IMR-90 (cell line): ENCODE measurements around the gene OPHN1. TPM values are rescaled to one million over a fixed set of nuclear protein-coding genes. Genes with fewer than 3 reads are reported as not detected.

Experiments used
- ATAC-seq: fragments of 200-7000 bp; cut with Tn5 transposase; 2 replicates; pipeline ENCODE4 v1.9.1; 2020; ENCODE audit warnings: low read depth, mild to moderate bottlenecking, moderate library complexity
- BruUV-seq: library from RNA; stranded (reverse); fragments of 400-500 nt; replicated peaks from 2 replicates; lab custom pipeline; 2021; lab: Mats Ljungman, UMichigan
- CTCF ChIA-PET: fragments of 300-600 bp; formaldehyde crosslinking; extraction: SDS; loops from one replicate; lab custom pipeline; 2021; ENCODE audit warnings: antibody characterized with exemption; lab: Yijun Ruan, JAX
- POLR2A ChIA-PET: fragments of 300-600 bp; sonication (Branson Sonifier 250); formaldehyde crosslinking; loops from one replicate; lab custom pipeline; 2022; ENCODE audit warnings: antibody characterized with exemption; ENCODE audit not compliant: unreplicated experiment; lab: Charles Lee
- DNase-seq: peaks from one replicate; pipeline ENCODE4 v3.0.0; 2013
- H2AFZ ChIP-seq: replicated peaks from 2 replicates; pipeline ENCODE3; 2013; ENCODE audit warnings: low read length, mild to moderate bottlenecking; ENCODE audit not compliant: poor library complexity
- H2AK5ac ChIP-seq: 2 replicates; pipeline ENCODE4 v1.6.1; 2013; ENCODE audit warnings: low read depth, low read length, inconsistent platforms
- H2AK9ac ChIP-seq: replicated peaks from 2 replicates; pipeline ENCODE3; 2013; ENCODE audit warnings: mild to moderate bottlenecking, low read depth, low read length, moderate library complexity; ENCODE audit not compliant: poor library complexity
- H2BK120ac ChIP-seq: 2 replicates; pipeline ENCODE4 v1.6.1; 2013; ENCODE audit warnings: low read depth, low read length, inconsistent platforms
- H2BK15ac ChIP-seq: 3 replicates; pipeline ENCODE4 v1.6.1; 2013; ENCODE audit warnings: low read depth, low read length, inconsistent platforms
- H2BK20ac ChIP-seq: 2 replicates; pipeline ENCODE4 v1.6.1; 2013; ENCODE audit warnings: low read depth, mild to moderate bottlenecking, inconsistent platforms, low read length, moderate library complexity
- H2BK5ac ChIP-seq: 2 replicates; pipeline ENCODE4 v1.6.1; 2013; ENCODE audit warnings: mild to moderate bottlenecking, low read depth, low read length, inconsistent platforms; ENCODE audit not compliant: poor library complexity, severe bottlenecking
- H3K14ac ChIP-seq: replicated peaks from 2 replicates; pipeline ENCODE4 v1.6.1; 2013; ENCODE audit warnings: low read depth, low read length, inconsistent platforms
- H3K18ac ChIP-seq: 2 replicates; pipeline ENCODE4 v1.6.1; 2013; ENCODE audit warnings: low read depth, low read length, control low read depth
- H3K23ac ChIP-seq: 2 replicates; pipeline ENCODE4 v1.6.1; 2013; ENCODE audit warnings: low read depth, low read length, inconsistent platforms
- H3K27ac ChIP-seq: 2 replicates; pipeline ENCODE4 v1.5.1; 2013; ENCODE audit warnings: mild to moderate bottlenecking, control low read depth, low read length; ENCODE audit not compliant: insufficient read depth
- H3K27me3 ChIP-seq: 2 replicates; pipeline ENCODE4 v1.6.1; 2013; ENCODE audit warnings: low read length; ENCODE audit not compliant: control insufficient read depth, insufficient read depth
- H3K36me3 ChIP-seq: 2 replicates; pipeline ENCODE4 v1.6.1; 2013; ENCODE audit warnings: low read length, mixed read lengths; ENCODE audit not compliant: control insufficient read depth, insufficient read depth
- H3K4ac ChIP-seq: 2 replicates; pipeline ENCODE4 v1.6.1; 2013; ENCODE audit warnings: low read depth, low read length, inconsistent platforms
- H3K4me1 ChIP-seq: 2 replicates; pipeline ENCODE4 v1.6.1; 2013; ENCODE audit warnings: low read length, mixed read lengths; ENCODE audit not compliant: control insufficient read depth, insufficient read depth
- H3K4me2 ChIP-seq: 2 replicates; pipeline ENCODE4 v1.6.1; 2013; ENCODE audit warnings: low read depth, mild to moderate bottlenecking, control low read depth, low read length, moderate library complexity
- H3K4me3 ChIP-seq: 2 replicates; pipeline ENCODE4 v1.5.1; 2013; ENCODE audit warnings: low read depth, mild to moderate bottlenecking, control low read depth, low read length, moderate library complexity; ENCODE audit not compliant: insufficient read depth
- H3K56ac ChIP-seq: 2 replicates; pipeline ENCODE4 v1.6.1; 2013; ENCODE audit warnings: low read length, inconsistent platforms; ENCODE audit not compliant: insufficient read depth; ENCODE audit errors: extremely low read depth
- H3K79me1 ChIP-seq, 2 experiments: 2 replicates each; pipeline ENCODE4 v1.6.1; 2013; ENCODE audit warnings: low read length in 2 of 2, inconsistent platforms in 1 of 2, low read depth in 1 of 2
- H3K9ac ChIP-seq: 2 replicates; pipeline ENCODE4 v1.6.1; 2013; ENCODE audit warnings: low read depth, low read length, control low read depth
- H3K9me1 ChIP-seq: 2 replicates; pipeline ENCODE4 v1.6.1; 2013; ENCODE audit warnings: low read length, inconsistent platforms; ENCODE audit not compliant: insufficient read depth
- H3K9me3 ChIP-seq: 2 replicates; pipeline ENCODE4 v1.6.1; 2013; ENCODE audit warnings: low read length; ENCODE audit not compliant: control insufficient read depth, insufficient read depth
- H4K20me1 ChIP-seq: 2 replicates; pipeline ENCODE4 v1.6.1; 2013; ENCODE audit warnings: low read length, inconsistent platforms; ENCODE audit not compliant: insufficient read depth
- H4K5ac ChIP-seq: 2 replicates; pipeline ENCODE4 v1.6.1; 2013; ENCODE audit warnings: mild to moderate bottlenecking, low read depth, low read length, control low read depth
- H4K8ac ChIP-seq, 2 experiments: 2 replicates each; pipeline ENCODE4 v1.6.1; 2013; ENCODE audit warnings: low read depth in 2 of 2, low read length in 2 of 2, control low read depth in 1 of 2, inconsistent platforms in 1 of 2
- H4K91ac ChIP-seq: 2 replicates; pipeline ENCODE4 v1.6.1; 2013; ENCODE audit warnings: low read depth, low read length, inconsistent platforms; ENCODE audit not compliant: insufficient read depth
- BHLHE40 ChIP-seq: fragments of 150-350 bp; IDR thresholded peaks from 2 replicates; pipeline ENCODE4 v1.6.1; 2016; ENCODE audit warnings: mild to moderate bottlenecking, low read depth, low read length
- CHD1 ChIP-seq: IDR thresholded peaks from 2 replicates; pipeline ENCODE4 v1.6.1; 2012; ENCODE audit warnings: low read depth, low read length, improper control_type of control experiment
- MAFK ChIP-seq: IDR thresholded peaks from 2 replicates; pipeline ENCODE4 v1.6.1; 2012; ENCODE audit warnings: low read depth, low read length, improper control_type of control experiment
- MAZ ChIP-seq: IDR thresholded peaks from 2 replicates; pipeline ENCODE4 v1.6.1; 2012; ENCODE audit warnings: low read depth, mild to moderate bottlenecking, low read length, improper control_type of control experiment, moderate library complexity, borderline replicate concordance
- NFE2L2 ChIP-seq: fragments of 150-350 bp; IDR thresholded peaks from 2 replicates; pipeline ENCODE4 v1.6.1; 2016; ENCODE audit warnings: low read depth, mild to moderate bottlenecking, low read length
- POLR2A ChIP-seq: IDR thresholded peaks from 2 replicates; pipeline ENCODE4 v1.6.1; 2012; ENCODE audit warnings: mild to moderate bottlenecking, low read depth, low read length
- RAD21 ChIP-seq: IDR thresholded peaks from 2 replicates; pipeline ENCODE4 v1.6.1; 2012; ENCODE audit warnings: low read length, improper control_type of control experiment
- RFX5 ChIP-seq: IDR thresholded peaks from 2 replicates; pipeline ENCODE4 v1.8.0; 2012; ENCODE audit warnings: low read depth, mild to moderate bottlenecking, low read length, moderate library complexity
- WGBS, 2 experiments: methylation state at CpG; one replicate each; pipeline versions ENCODE4 v1.1.5 to v1.1.7; 2013; ENCODE audit warnings: missing lambda C conversion rate in 2 of 2; ENCODE audit not compliant: insufficient read length in 1 of 2; ENCODE audit errors: extremely low coverage in 2 of 2; 5-methylcytosine and 5-hydroxymethylcytosine counted together
- dilution Hi-C: fragments of 300-500 bp; cut with HindIII; formaldehyde crosslinking; loops from one replicate; pipeline ENCODE4 v1.14.3; 2018; ENCODE audit warnings: low sequenced_read_pairs; ENCODE audit not compliant: unreplicated experiment
- in situ Hi-C: fragments of 300-500 bp; cut with MboI; formaldehyde crosslinking; loops from 3 replicates; pipeline ENCODE4 v1.14.3; 2019; ENCODE audit warnings: low sequenced_read_pairs, inconsistent platforms, mixed read lengths
- intact Hi-C: fragments of 100-400 bp; cut with micrococcal nuclease; formaldehyde crosslinking; loops from 2 replicates; pipeline ENCODE4 v1.10.0; 2022
- polyA plus RNA-seq, 3 experiments: library from polyadenylated mRNA; depleted of rRNA; stranded (reverse); fragments of >200 nt; gene quantifications; 2 replicates each; pipeline ENCODE4 v1.2.3, GENCODE V29; 2012; ENCODE audit warnings: low replicate concordance in 1 of 3
- total RNA-seq: library from RNA; depleted of rRNA; stranded (reverse); fragments of >200 nt; gene quantifications from 2 replicates; pipeline ENCODE4 v1.2.3, GENCODE V29; 2012
- TF ChIP-seq, protein P1 (sequence below): fragments of 150-350 bp; IDR thresholded peaks from 2 replicates; pipeline ENCODE4 v1.6.1; 2017; ENCODE audit warnings: mild to moderate bottlenecking, antibody characterized with exemption, low read length, low read depth

OPHN1 gene
- total and polyA plus RNA-seq, 2 of the 4 experiments (the other 2 are of a cell fraction), result 4.0 to 13.1 TPM

DNA sequence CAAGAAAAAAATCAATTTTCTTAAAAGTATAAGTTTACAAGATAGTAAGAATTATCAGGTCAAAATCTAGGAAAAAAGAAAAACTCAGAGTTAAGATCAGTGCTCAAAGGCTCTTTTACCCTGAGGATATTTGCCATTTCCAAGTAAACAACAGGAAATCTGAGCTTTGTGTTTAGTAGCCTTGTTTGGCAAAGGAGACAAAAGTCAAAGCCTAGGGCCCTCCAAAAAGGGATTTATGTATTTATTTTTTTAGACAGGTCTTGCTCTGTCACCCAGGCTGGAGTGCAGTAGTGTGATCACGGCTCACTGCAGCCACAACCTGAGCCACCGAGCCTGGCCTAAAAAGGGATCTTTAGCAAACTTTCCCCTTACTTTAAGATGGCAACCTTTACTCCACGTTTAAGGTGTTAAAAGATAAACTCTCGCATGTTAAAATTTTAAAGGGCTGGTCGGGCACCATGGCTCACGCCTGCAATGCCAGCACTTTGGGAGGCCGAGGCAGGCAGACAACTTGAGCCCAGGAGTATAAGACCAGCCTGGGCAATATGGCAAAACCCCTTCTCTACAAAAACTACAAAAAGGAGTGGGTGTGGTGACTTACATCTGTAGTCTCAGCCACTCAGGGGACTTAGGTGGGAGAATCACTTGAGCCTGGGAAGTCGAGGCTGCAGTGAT lies 21.3 kb upstream of the OPHN1 start:
- no peaks in the 10 kb centered on the region for H3K36me3 ChIP-seq
- intact Hi-C loops (no loop called here), in situ Hi-C loops (no loop called here), dilution Hi-C loops (no loop called here)
- H3K9ac ChIP-seq, result no peak overlapping the region
- ATAC-seq (no peak), DNase-seq (no peak)
- no peak overlapping the region for H2BK20ac ChIP-seq
- no peak overlapping the region for H3K27ac ChIP-seq
- no peak overlapping the region for H2AK9ac ChIP-seq
- BruUV-seq, result no TSS peak
- no peak overlapping the region for H2BK15ac ChIP-seq
- TF ChIP-seq POLR2A, result no peak
- no peak for TF ChIP-seq RFX5
- no peak for TF ChIP-seq CHD1
- TF ChIP-seq MAFK, result no peak
- no peak for TF ChIP-seq NFE2L2
- TF ChIP-seq MAZ, result no peak
- TF ChIP-seq RAD21, result no peak
- TF ChIP-seq, protein P1, sequence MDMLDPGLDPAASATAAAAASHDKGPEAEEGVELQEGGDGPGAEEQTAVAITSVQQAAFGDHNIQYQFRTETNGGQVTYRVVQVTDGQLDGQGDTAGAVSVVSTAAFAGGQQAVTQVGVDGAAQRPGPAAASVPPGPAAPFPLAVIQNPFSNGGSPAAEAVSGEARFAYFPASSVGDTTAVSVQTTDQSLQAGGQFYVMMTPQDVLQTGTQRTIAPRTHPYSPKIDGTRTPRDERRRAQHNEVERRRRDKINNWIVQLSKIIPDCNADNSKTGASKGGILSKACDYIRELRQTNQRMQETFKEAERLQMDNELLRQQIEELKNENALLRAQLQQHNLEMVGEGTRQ, result no peak
- TF ChIP-seq BHLHE40, result no peak
- no peak overlapping the region for H2AK5ac ChIP-seq
- H3K9me1 ChIP-seq, result no peaks in the 10 kb centered on the region
- CTCF ChIA-PET, result no interaction called here
- no peaks in the 10 kb centered on the region for H3K27me3 ChIP-seq
- H3K14ac ChIP-seq, result no peak overlapping the region
- no peak overlapping the region for H3K23ac ChIP-seq
- no peak overlapping the region for H4K91ac ChIP-seq
- no peak overlapping the region for H3K18ac ChIP-seq
- H3K4me2 ChIP-seq, result no peak overlapping the region
- H4K5ac ChIP-seq, result no peak overlapping the region
- H2AFZ ChIP-seq, result no peak overlapping the region
- POLR2A ChIA-PET, result no interaction called here
- H3K9me3 ChIP-seq, result no peaks in the 10 kb centered on the region
- no peak overlapping the region for H2BK5ac ChIP-seq
- no peak overlapping the region for H4K8ac ChIP-seq
- no peak overlapping the region for H3K4ac ChIP-seq
- WGBS, 2 experiments, result no CpG with 5 or more reads among the region's 8 CpGs
- no peak overlapping the region for H3K4me3 ChIP-seq
- H3K56ac ChIP-seq, result no peak overlapping the region
- H3K79me1 ChIP-seq, result no peaks in the 10 kb centered on the region
- H4K20me1 ChIP-seq, result no peaks in the 10 kb centered on the region
- H2BK120ac ChIP-seq, result no peak overlapping the region
- H3K4me1 ChIP-seq, result no peaks in the 10 kb centered on the region
